Activated T-helper 1 cell treated with anti-CD3 and anti-CD28 coated beads, Interleukin-12 subunit alpha, Interleukin-12 subunit beta, Interleukin-2, Interleukin-4 antibody, amounts not matched to agents 30 ng/mL and 10 ng/mL and 1 ng/mL, durations not matched to agents 14 hours and 24 hours and 36 hours (primary cell): ENCODE data around the gene DGCR2. TPM values are rescaled to one million over a fixed set of nuclear protein-coding genes. Genes with fewer than 3 reads are reported as not detected.

Source experiments
- DNase-seq: peaks from one replicate; pipeline ENCODE4 v3.0.0; 2021; ENCODE audit warnings: low spot score
- H3K27ac Mint-ChIP-seq: one replicate; pipeline ENCODE4 v1.8.0; 2021; ENCODE audit warnings: mild to moderate bottlenecking, mixed read lengths
- H3K27me3 Mint-ChIP-seq: one replicate; pipeline ENCODE4 v1.8.0; 2022; ENCODE audit warnings: mild to moderate bottlenecking, moderate library complexity, mixed read lengths; ENCODE audit not compliant: insufficient read depth
- H3K36me3 Mint-ChIP-seq: one replicate; pipeline ENCODE4 v1.8.0; 2021; ENCODE audit warnings: low read depth, mixed read lengths
- H3K4me1 Mint-ChIP-seq: one replicate; pipeline ENCODE4 v1.8.0; 2021; ENCODE audit warnings: low read depth, mixed read lengths
- H3K4me3 Mint-ChIP-seq: one replicate; pipeline ENCODE4 v1.8.0; 2021; ENCODE audit warnings: mild to moderate bottlenecking, moderate library complexity, mixed read lengths
- H3K9me3 Mint-ChIP-seq: one replicate; pipeline ENCODE4 v1.8.0; 2021; ENCODE audit warnings: mixed read lengths
- intact Hi-C: fragments of 100-400 bp; cut with micrococcal nuclease; formaldehyde crosslinking; loops from one replicate; pipeline ENCODE4 v1.15.1; 2024
- total RNA-seq: library from RNA; stranded (reverse); gene quantifications from 2 replicates; pipeline ENCODE4 v1.2.3, GENCODE V29; 2022

DGCR2 gene
- total RNA-seq, 1 donor from 2014 or later, result 23.2 TPM

- Mint-ChIP-seq H3K9me3 (no peaks in the 10 kb centered on the region), H3K4me3 (no peak overlapping the region), H3K4me1 (no peaks in the 10 kb centered on the region), H3K27me3 (no peaks in the 10 kb centered on the region), H3K27ac (no peak overlapping the region), H3K36me3 (peaks cover 14% of the 10 kb centered on the region)
- no peak for DNase-seq
- intact Hi-C loops, result no loop called here
Observed at GRCh38 chr22:19062139-19062942, 59.9 kb downstream of the DGCR2 start.

GRCh38 chr22:19061471-19062138 lies 60.6 kb downstream of the DGCR2 start:
- no peak overlapping the region for H3K4me3 Mint-ChIP-seq
- H3K4me1 Mint-ChIP-seq, result no peaks in the 10 kb centered on the region

DNA sequence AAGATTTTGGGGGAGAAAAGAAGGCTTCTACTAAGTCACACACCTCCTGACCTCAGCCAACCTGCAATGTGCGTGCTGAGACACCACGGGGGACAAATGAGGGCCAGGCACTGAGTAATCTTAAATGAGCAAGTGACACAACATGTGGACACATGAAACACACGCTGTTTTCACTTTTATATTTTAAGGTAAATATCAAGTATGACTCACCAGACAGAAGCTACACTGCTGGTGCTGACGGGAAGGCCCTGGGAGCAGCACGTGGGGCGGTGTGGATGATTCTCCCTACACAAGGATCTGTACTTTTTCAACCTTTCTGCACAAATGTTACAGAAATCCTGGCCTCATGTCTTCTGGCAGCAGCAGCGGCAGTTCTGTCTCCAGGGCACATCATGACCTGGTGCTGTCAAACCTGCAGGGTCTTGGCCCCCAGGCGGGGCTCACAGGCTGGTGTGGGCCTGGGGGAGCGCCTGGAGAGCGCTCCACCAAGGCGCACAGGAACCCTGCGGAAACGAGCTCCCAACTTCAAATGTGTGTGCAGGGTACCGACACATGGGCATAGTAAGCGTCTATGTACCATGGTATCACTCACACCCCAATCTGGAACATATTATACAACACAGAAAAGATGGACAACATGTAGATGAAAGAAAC lies 61.7 kb downstream of the DGCR2 start:
- Mint-ChIP-seq H3K36me3 (peaks cover 12% of the 10 kb centered on the region), H3K4me3 (no peak overlapping the region), H3K27ac (no peak overlapping the region), H3K9me3 (no peaks in the 10 kb centered on the region), H3K4me1 (no peaks in the 10 kb centered on the region), H3K27me3 (no peaks in the 10 kb centered on the region)
- intact Hi-C loops, result no loop called here
- DNase-seq, result no peak

More at GRCh38 chr22:19061471-19062138, 60.6 kb downstream of the DGCR2 start:
- Mint-ChIP-seq H3K36me3 (peaks cover 13% of the 10 kb centered on the region), H3K27ac (no peak overlapping the region), H3K9me3 (no peaks in the 10 kb centered on the region), H3K27me3 (no peaks in the 10 kb centered on the region)
- DNase-seq, result no peak
- intact Hi-C loops, result no loop called here

- Mint-ChIP-seq H3K36me3 (peaks cover 13% of the 10 kb centered on the region), H3K27ac (no peak overlapping the region), H3K27me3 (no peaks in the 10 kb centered on the region), H3K4me1 (no peaks in the 10 kb centered on the region), H3K9me3 (no peaks in the 10 kb centered on the region), H3K4me3 (no peak overlapping the region)
- intact Hi-C loops, result no loop called here
- DNase-seq, result no peak
Observed at GRCh38 chr22:19059481-19060278, 62.5 kb downstream of the DGCR2 start.

- Mint-ChIP-seq H3K9me3 (no peaks in the 10 kb centered on the region), H3K36me3 (peaks cover 12% of the 10 kb centered on the region), H3K4me3 (no peak overlapping the region), H3K4me1 (no peaks in the 10 kb centered on the region), H3K27ac (no peak overlapping the region), H3K27me3 (no peaks in the 10 kb centered on the region)
- intact Hi-C loops, result no loop called here
- no peak for DNase-seq
Observed at GRCh38 chr22:19058713-19059451, 63.3 kb downstream of the DGCR2 start.

- DNase-seq, result no peak
- Mint-ChIP-seq H3K27ac (no peak overlapping the region), H3K4me1 (no peaks in the 10 kb centered on the region), H3K27me3 (no peaks in the 10 kb centered on the region), H3K4me3 (no peak overlapping the region), H3K36me3 (peaks cover 10% of the 10 kb centered on the region), H3K9me3 (no peaks in the 10 kb centered on the region)
- intact Hi-C loops, result no loop called here
Observed at GRCh38 chr22:19057999-19058491, 64.2 kb downstream of the DGCR2 start.

DNA sequence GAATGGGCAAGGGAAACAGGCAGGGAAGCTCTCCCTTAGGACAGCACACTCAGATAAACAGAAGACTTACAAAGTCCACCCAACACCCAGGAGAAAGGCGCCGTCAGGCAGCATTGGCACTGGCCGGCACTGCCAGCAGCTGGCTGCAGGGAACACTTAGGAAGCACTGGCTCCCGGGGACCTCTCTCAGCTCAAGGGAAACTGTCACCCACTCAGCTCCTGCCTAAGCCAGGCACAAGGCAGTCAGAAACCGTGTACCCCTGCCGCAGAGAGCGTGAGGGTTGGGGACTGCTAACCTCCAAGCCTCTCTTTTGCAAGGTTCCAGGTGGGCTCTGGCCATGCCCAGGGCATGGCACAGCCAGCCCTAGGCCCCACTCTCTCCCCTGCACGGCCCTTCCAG lies 64.7 kb downstream of the DGCR2 start:
- peaks cover 12% of the 10 kb centered on the region for H3K36me3 Mint-ChIP-seq
- H3K4me1 Mint-ChIP-seq, result no peaks in the 10 kb centered on the region
- H3K4me3 Mint-ChIP-seq, result no peak overlapping the region
- DNase-seq, result no peak
- no peak overlapping the region for H3K27ac Mint-ChIP-seq
- no peaks in the 10 kb centered on the region for H3K27me3 Mint-ChIP-seq
- intact Hi-C loops, result no loop called here
- no peaks in the 10 kb centered on the region for H3K9me3 Mint-ChIP-seq

- peaks cover 12% of the 10 kb centered on the region for H3K36me3 Mint-ChIP-seq
- no peak overlapping the region for H3K4me3 Mint-ChIP-seq
- no peak for DNase-seq
- no peaks in the 10 kb centered on the region for H3K4me1 Mint-ChIP-seq
- no peak overlapping the region for H3K27ac Mint-ChIP-seq
- intact Hi-C loops, result no loop called here
- H3K27me3 Mint-ChIP-seq, result no peaks in the 10 kb centered on the region
- H3K9me3 Mint-ChIP-seq, result no peaks in the 10 kb centered on the region
Observed at GRCh38 chr22:19056951-19057401, 65.2 kb downstream of the DGCR2 start.

GRCh38 chr22:19055801-19056200 lies 66.4 kb downstream of the DGCR2 start:
- no peak overlapping the region for H3K4me3 Mint-ChIP-seq
- intact Hi-C loops, result no loop called here
- no peaks in the 10 kb centered on the region for H3K4me1 Mint-ChIP-seq
- H3K27ac Mint-ChIP-seq, result no peak overlapping the region
- H3K36me3 Mint-ChIP-seq, result peaks cover 21% of the 10 kb centered on the region
- no peak for DNase-seq
- H3K9me3 Mint-ChIP-seq, result no peaks in the 10 kb centered on the region
- H3K27me3 Mint-ChIP-seq, result no peaks in the 10 kb centered on the region

- Mint-ChIP-seq H3K4me1 (no peaks in the 10 kb centered on the region), H3K36me3 (peaks cover 18% of the 10 kb centered on the region), H3K27me3 (no peaks in the 10 kb centered on the region), H3K4me3 (no peak overlapping the region), H3K27ac (no peak overlapping the region), H3K9me3 (no peaks in the 10 kb centered on the region)
- no peak for DNase-seq
- intact Hi-C loops, result no loop called here
Observed at GRCh38 chr22:19052941-19053541, 69.2 kb downstream of the DGCR2 start.

DNA sequence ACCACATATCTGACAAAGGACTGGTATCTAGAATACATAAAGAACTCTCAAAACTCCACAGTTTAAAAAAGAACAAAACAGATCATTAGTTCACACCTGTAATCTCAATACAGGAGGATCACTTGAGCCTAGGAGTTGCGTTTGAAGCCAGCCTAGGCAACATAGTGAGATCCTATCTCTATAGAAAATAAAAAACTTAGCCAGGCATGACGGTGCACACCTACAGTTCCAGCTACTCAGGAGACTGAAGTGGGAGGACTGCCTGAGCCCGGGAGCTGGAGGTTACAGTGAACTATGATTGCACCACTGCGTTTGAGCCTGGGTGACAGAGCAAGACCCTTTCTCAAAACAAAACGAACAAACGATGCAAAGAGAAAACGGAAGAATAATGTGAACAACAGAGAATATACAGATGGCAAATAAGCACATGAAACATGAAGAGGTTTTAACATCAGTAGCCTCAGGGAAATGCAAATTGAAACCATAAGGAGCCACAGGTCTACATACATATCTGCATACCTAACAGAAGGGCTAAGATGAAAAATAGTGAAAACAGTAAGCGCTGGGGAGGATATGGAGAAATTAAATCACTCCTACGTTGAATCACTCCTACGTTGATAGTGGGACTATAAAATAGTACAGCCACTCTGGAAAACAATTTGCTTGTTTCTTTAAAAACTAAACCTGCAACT lies 70.7 kb downstream of the DGCR2 start:
- no peak for DNase-seq
- Mint-ChIP-seq H3K27me3 (no peaks in the 10 kb centered on the region), H3K4me3 (no peak overlapping the region), H3K4me1 (no peaks in the 10 kb centered on the region), H3K9me3 (no peaks in the 10 kb centered on the region), H3K27ac (no peak overlapping the region), H3K36me3 (peaks cover 24% of the 10 kb centered on the region)
- intact Hi-C loops, result no loop called here
